ENCODE measurements around the gene KRTAP9-9.
"Not testable (repeated sequence)": the region's sequence is repeated elsewhere in the genome, so short reads cannot be mapped to it uniquely, and the experiment has no call there.

KRTAP9-9 gene

DNA sequence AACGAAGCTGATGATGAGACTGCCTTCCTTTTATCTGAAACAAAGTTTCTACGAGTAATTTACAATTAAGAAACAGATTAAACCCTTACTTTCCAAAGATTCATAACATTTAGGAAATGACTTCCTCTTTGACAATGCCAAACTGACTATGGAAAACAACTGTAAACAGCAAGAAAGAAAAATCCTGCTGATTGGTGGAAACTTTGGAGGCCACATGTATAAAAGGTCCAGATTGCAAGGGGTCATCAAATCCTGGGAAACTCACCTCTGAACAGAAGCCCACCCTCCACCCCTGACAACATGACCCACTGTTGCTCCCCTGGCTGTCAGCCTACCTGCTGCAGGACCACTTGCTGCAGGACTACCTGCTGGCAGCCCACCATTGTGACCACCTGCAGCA, 9.9 kb downstream of the KRTAP9-9 start, which contains the start of gene KRTAP9-6:
KRTAP9-6 (plus strand) TSS at position 301 of the 400 bp plus-strand sequence; CDS start at position 301, 0 bp downstream.
- DNase-seq (ENCODE audit: low spot score), result no peak

DNA sequence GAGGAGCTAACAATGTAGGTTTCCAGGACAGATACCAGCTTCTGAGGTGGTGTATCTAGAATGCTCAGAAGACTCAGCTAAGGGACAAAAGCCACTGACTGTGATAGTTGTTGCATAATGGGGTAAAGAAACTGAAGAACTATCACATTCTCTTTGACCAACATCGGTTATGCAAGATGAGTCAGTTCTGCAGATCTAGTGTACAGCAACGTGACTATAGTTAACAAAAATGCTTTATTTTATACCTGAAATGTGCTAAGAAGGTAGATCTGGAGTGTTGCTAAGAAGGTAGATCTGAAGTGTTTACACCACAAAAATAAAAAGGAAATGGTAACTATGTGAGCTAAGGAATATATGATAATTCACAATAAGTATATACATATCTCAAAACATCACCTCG, 12.5 kb downstream of the KRTAP9-9 start:
- DNase-seq (ENCODE audit: low spot score), result no peak

DNA sequence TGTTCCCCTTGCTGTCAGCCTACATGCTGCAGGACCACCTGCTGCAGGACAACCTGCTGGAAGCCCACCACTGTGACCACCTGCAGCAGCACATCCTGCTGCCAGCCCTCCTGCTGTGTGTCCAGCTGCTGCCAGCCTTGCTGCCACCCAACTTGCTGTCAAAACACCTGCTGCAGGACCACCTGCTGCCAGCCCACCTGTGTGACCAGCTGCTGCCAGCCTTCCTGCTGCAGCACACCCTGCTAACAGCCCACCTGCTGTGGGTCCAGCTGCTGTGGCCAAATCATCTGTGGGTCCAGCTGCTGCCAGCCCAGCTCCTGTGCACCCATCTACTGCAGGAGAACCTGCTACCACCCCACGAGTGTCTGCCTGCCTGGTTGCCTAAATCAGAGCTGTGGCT, 16.1 kb downstream of the KRTAP9-9 start:
- DNase-seq (ENCODE audit: low spot score), result not testable (repeated sequence)

DNA sequence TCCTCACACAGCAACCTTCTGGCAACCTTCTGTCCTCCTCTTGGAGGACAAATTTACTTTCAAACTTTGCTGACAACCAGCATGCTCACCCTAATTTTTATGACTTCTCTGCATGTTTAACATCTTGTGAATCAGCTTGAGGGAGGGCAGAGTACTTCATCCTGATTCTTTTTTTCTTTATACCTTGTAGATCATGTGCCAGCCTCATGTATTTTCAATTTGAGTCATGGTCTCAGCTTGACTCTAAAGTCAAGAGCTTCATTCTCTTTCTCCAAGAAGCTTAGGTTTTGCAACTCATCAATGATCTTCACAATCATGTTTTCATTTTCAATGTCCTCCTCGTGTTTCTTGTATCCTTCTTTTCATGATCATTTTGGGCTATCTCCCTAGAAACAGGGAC, 16.7 kb downstream of the KRTAP9-9 start:
- DNase-seq (ENCODE audit: low spot score), result no peak

DNA sequence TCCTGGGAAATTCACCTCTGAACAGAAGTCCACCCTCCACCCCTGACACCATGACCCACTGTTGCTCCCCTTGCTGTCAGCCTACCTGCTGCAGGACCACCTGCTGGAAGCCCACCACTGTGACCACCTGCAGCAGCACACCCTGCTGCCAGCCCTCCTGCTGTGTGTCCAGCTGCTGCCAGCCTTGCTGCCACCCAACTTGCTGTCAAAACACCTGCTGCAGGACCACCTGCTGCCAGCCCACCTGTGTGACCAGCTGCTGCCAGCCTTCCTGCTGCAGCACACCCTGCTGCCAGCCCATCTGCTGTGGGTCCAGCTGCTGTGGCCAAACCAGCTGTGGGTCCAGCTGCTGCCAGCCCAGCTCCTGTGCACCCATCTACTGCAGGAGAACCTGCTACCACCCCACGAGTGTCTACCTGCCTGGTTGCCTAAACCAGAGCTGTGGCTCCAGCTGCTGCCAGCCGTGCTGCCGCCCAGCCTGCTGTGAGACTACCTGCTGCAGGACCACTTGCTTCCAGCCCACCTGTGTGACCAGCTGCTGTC, 20.5 kb downstream of the KRTAP9-9 start, which contains the start of gene KRTAP9-7:
KRTAP9-7 (plus strand) TSS at position 51 of the 543 bp plus-strand sequence; CDS start at position 51, 0 bp downstream.
- DNase-seq (ENCODE audit: low spot score), result not testable (repeated sequence)

DNA sequence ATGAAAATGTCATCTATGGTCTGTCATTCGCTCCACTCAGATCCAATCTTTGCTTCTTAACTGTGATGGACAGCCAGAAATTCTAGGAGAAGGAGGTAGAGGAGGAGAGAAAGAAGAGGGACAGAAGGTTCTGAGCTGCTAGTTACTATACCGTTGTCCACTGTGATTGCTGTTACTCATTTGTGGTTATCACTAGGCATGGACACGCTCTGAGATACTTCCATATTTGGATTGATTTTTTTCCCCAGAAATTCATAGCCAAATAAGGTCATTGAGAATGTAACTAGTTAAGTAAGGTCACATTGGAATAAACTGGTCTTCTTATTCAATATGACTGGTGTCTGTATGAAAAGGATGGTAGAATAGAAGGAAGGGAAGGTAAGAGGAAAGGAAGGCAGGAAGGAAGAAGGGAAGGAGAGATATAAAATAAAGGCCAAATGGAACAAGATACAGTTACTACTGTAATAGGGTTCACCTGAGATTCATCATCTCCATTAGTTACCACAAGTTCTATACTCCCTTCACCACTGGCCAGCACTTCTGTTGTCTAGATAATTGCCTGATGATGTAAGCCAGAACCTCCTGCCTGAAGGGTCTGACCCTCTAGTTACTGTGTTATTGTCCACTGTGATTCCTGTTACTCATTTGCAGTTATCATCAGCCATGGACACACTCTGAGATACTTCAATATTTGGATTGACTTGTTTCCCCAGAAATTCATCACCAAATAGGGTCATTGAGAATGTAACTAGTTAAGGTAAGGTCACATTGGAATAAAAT, 23.2 kb downstream of the KRTAP9-9 start:
- no peak for DNase-seq (ENCODE audit: low spot score)

DNA sequence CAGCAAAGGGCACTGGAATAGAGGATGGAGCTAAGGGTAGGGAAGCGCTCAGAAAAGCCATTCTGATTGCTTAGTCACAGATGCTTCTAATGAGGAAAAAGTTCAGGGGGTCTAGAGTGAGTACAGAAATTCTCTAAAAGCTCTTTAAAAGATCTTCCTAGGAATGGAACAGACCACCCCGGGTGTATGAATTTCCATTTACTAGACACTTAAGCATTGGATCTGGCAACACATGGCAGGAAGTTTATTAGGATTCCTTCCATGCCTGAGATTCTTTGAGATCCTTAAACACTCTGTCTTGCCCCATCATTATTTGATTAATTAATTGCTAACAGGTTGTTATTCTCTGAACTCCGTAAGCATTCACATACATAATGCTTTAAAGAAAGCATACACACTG, 28.9 kb downstream of the KRTAP9-9 start:
- no peak for DNase-seq (ENCODE audit: low spot score)

DNA sequence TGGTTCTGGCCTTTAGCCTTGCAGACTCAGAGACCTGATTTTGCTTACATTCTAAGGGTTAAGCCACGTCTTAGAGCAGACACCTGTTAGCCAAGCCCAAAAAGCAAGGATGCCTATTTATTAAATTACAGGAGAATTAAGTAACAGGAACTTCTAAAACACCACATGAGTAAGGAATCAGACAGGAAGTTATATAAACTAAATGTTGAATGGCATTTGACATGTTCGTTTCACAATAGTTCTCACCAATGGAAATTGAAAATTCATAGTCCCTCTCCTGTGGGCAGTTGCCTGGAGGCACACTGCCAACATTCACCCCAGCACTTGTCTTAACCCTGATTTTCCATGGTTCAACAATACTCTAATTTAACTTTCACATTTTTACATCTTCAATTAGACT, 29.4 kb downstream of the KRTAP9-9 start:
- DNase-seq (ENCODE audit: low spot score), result no peak

DNA sequence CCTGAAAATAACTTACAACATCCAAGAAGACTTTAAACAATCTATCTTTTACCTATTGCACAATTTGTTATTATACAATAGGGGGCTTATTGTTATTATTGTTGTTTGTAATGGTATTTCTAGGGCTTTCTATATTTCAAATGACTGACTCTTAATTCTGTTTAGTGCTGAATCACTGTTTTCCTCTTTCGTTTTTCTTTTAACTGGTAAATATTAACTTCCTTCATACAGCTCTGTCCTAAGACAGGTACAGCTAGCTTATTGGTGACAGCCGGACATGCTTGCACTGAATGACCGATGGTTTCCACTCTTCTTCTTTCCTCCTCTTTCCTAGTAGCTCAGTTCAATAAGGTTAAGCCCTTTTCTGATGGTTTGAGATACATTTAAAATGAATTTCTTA, 31.9 kb downstream of the KRTAP9-9 start:
- no peak for DNase-seq (ENCODE audit: low spot score)

DNA sequence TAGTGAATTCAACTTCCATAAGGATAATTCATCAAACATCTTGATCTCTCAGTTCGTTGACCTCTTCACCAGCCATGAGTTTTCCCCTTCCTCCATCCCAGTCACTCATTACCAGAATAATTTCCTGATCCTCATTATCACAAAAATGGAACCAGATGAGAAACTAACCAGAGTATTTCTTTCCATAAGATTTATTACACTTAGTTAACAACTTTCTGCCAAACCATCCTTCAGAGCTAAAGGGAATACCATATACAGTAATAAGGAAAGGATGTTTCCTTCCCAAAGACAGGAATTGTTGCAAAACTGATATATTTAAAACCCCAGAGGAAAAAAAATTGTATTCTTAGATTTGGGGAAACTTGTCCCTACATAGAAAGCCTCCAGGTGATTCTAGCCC, 38.8 kb downstream of the KRTAP9-9 start:
- DNase-seq (ENCODE audit: low spot score), result no peak

DNA sequence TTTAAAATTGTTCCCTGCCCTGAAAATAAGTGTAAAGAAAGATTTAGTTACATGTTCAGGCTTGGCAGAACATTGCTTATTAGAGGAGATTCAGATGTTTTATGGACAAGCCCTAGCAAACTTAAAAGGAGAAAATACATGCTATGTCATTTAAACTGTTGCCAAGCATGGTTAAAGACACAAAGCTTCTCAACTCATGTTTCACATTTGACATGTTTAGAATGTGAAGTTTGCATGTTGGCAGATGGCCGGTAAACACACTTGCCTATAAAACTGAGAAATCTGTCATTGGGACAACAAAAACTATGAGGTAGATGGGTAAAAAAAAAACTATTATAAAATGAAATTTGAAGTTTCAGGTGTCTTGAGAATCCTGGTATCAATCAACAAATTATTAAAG, 41.7 kb downstream of the KRTAP9-9 start:
- DNase-seq (ENCODE audit: low spot score), result no peak

DNA sequence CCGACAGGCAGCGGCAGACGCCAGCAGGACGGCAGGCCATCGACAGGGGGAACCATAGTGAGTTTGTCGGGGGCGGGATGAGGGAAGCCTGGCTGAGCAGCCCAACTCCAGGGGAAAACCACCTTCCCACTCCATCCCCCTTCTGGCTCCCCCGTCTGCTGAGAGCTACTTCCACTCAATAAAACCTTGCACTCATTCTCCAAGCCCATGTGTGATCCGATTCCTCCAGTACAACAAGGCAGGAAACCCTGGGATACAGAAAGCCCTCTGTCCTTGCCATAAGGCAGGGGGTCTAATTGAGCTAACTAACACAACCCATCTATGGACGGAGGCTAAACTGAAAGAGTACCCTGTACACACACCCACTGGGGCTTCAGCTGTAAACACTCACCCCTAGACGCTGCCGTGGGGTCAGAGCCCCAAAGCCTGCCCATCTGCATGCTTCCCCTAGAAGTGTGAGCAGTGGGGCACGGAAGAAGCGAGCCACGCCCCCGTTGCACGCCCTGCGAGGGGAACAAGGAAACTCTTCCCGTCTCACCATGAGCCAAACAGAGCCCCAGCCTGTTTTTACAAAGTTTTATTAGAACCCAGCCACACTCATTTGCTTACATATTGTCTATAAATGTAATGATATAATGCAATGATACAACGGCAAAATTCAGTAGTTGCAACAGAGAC, 43.4 kb downstream of the KRTAP9-9 start:
- no peak for DNase-seq (ENCODE audit: low spot score)

DNA sequence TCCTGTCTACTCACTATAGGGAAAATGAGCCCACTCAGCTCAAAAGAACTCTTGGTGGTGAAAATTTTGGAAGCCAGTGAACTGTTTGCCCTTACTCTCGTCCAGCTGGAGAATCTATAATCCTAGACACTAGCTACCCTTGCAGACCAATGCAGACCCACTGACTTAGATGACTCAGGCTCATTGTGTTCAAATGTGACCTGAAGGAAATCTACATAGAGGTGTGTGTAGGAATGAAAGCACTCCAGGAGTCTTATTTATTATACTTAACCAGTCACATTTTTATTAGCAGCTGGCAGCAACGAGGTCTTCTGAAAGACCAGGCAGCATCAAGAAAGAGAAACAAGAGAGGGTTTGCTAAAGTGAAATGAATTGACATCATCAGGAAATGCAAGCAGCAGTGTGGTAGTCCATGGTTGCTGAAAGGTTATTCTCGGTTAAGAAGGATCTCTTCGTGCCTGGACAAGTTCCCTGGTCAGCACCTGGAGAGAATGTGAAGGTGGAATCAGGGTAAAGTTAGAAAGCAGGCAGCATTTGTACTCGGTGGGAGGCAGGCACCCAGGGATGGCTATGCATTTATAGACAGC, 46.1 kb downstream of the KRTAP9-9 start:
- DNase-seq (ENCODE audit: low spot score), result no peak

DNA sequence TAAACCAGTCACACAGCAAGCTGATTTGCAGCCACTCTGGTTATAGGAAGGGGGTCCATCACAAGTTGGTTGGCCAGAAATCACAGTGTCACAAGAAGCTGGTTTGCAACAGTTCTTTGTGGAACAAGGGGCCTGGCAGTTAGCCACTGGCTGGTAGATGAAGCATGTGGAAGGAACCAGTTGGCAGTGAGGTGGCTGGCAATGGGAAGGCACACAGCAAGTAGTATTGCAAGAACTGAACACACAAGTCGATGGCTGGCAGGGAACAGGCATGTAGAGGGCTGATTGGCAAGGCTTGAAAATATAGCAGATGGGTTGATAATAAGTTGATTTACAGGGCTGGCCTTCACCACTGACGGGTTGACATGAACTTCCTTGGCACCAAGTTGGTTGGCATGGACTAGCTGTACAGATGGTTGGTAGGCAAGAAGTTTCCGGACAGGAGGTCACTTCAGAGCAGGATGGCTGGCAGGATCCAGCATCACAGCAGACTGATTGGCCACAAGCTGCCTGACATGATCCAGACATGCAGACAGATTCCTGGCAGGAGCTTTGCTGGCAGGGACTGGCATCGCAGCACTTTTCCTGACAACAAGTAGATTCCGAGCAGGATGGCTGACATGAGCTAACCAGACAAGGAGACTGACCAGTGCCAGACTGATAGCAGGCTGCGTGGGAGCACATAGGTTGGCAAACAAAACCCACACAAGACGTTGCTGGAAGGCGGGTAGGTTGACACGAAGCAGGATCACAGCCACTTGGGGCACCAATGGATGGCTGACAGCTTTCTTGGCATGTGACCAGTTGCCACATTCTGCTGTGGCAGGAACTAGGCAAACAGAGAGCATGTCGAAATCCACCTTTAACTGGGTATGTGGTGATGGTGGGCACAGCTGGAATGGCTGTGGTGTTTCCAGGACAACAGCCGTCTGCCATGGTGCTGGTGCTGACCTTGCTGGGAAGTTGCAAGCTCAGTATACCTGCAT, 47.0 kb downstream of the KRTAP9-9 start, which contains the start of gene KRTAP29-1:
KRTAP29-1 (minus strand) TSS at position 936 of the 986 bp plus-strand sequence; CDS start at position 936, 0 bp downstream.
- no peak for DNase-seq (ENCODE audit: low spot score)

DNA sequence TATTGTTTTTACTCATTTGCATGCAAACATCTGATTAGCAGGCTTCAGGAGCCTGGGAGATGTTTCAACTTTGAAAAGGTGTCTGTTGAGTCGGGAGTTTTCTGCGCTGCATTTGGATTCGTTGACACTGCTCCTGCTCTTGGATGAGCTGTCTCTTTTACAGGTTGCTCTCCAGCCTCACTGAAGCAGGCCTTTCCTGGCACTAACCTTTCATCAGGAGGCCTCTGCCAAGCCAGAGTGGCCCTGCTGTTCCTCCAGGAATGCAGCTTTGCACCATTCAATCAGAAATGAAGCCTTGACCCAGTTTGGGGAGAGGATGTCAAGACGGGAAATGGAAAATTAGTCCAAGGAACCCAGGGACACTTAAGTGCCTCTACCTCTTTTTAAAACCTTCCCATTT, 47.8 kb downstream of the KRTAP9-9 start:
- DNase-seq (ENCODE audit: low spot score), result no peak

DNA sequence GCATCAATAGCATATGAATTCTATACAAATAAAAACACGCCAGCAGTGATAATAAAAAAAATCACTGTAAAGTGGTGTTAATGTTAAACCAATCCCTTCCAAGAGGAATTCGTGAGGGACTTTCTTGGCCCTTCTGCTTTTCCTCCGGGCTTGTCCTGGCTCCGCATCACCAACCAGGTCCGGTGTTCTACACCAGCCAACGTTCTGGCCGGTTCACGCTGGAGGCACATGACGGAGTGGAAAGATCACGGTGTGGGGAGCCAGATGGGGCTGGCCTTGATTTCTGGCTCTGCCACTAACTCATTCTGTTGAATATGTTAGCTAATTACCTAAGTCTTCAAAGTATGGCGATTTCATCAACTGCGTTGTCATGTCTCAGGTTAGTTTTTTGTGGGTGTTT, 48.9 kb downstream of the KRTAP9-9 start:
- no peak for DNase-seq (ENCODE audit: low spot score)

Measured in CD4-positive, alpha-beta T cell treated with Interleukin-6 at 100 ng/mL for 8 hours (primary cell).